MCF 10A (cell line): ENCODE results near the gene DNTT. TPM values are rescaled to one million over a fixed set of nuclear protein-coding genes. Genes with fewer than 3 reads are reported as not detected.

Source experiments
- BruUV-seq: library from RNA; stranded (reverse); fragments of 400-500 nt; replicated peaks from 2 replicates; lab custom pipeline; 2021; lab: Mats Ljungman, UMichigan
- CTCF ChIA-PET: fragments of 300-600 bp; sonication (Branson Sonifier 250); formaldehyde crosslinking; extraction: SDS; loops from one replicate; lab custom pipeline; 2021; ENCODE audit warnings: antibody characterized with exemption, inconsistent platforms; lab: Yijun Ruan, JAX
- POLR2A ChIA-PET: fragments of 300-600, 350-650 bp; sonication (Branson Sonifier 250); formaldehyde crosslinking; extraction: SDS; loops from one replicate; lab custom pipeline; 2020; ENCODE audit warnings: antibody characterized with exemption, inconsistent platforms; lab: Yijun Ruan, JAX
- DNase-seq: peaks from one replicate; pipeline ENCODE4 v3.0.0-alpha.2; 2018; ENCODE audit not compliant: unreplicated experiment
- H3K27ac Mint-ChIP-seq: one replicate; pipeline ENCODE4 v1.8.0; 2022; ENCODE audit warnings: mild to moderate bottlenecking, low read depth, mixed read lengths; ENCODE audit not compliant: unreplicated experiment
- H3K27me3 Mint-ChIP-seq: one replicate; pipeline ENCODE4 v1.8.0; 2022; ENCODE audit warnings: mixed read lengths; ENCODE audit not compliant: insufficient read depth, unreplicated experiment
- H3K36me3 Mint-ChIP-seq: one replicate; pipeline ENCODE4 v1.8.0; 2022; ENCODE audit warnings: mild to moderate bottlenecking, moderate library complexity, mixed read lengths; ENCODE audit not compliant: insufficient read depth, unreplicated experiment
- H3K4me1 Mint-ChIP-seq: one replicate; pipeline ENCODE4 v1.8.0; 2022; ENCODE audit warnings: mixed read lengths; ENCODE audit not compliant: insufficient read depth, unreplicated experiment
- H3K4me3 Mint-ChIP-seq: one replicate; pipeline ENCODE4 v1.8.0; 2022; ENCODE audit warnings: mild to moderate bottlenecking, moderate library complexity, mixed read lengths; ENCODE audit not compliant: unreplicated experiment
- H3K9me3 Mint-ChIP-seq: one replicate; pipeline ENCODE4 v1.8.0; 2022; ENCODE audit warnings: mixed read lengths; ENCODE audit not compliant: unreplicated experiment
- intact Hi-C: fragments of 100-400 bp; cut with micrococcal nuclease; formaldehyde crosslinking; loops from 2 replicates; pipeline ENCODE4 v1.14.1; 2022
- total RNA-seq: library from RNA; stranded (reverse); gene quantifications from 2 replicates; pipeline ENCODE4 v1.2.3, GENCODE V29; 2022
- TF ChIP-seq, protein P1 (sequence below): fragments of 200-600 bp; IDR thresholded peaks from one replicate; pipeline ENCODE4 v1.8.0; 2022; ENCODE audit warnings: antibody characterized with exemption, mild to moderate bottlenecking; ENCODE audit not compliant: unreplicated experiment

Gene DNTT
- total RNA-seq, 1 experiment from 2014 or later, result not detected

DNA sequence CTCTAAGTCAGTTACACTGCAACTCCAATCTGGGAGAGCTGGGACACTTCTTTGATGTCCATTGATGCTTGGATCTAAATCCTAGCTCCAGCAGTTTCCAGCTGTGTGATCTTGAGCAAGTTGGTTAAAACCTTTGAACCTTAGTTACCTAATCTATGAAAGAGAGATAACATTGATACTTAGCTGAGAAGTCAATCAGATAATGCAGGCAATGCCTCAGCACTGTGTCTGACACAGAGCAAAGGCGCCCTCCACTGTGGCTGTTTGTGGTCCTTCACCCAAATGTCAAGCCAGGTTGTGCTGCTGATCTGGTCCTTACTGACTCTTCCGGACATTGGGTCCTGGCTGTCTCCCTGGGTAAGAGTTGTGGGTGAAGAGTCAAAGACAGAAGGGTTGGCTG lies 20.2 kb downstream of the DNTT start:
- BruUV-seq, result no TSS peak
- TF ChIP-seq, protein P1, sequence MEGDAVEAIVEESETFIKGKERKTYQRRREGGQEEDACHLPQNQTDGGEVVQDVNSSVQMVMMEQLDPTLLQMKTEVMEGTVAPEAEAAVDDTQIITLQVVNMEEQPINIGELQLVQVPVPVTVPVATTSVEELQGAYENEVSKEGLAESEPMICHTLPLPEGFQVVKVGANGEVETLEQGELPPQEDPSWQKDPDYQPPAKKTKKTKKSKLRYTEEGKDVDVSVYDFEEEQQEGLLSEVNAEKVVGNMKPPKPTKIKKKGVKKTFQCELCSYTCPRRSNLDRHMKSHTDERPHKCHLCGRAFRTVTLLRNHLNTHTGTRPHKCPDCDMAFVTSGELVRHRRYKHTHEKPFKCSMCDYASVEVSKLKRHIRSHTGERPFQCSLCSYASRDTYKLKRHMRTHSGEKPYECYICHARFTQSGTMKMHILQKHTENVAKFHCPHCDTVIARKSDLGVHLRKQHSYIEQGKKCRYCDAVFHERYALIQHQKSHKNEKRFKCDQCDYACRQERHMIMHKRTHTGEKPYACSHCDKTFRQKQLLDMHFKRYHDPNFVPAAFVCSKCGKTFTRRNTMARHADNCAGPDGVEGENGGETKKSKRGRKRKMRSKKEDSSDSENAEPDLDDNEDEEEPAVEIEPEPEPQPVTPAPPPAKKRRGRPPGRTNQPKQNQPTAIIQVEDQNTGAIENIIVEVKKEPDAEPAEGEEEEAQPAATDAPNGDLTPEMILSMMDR, result no peak
- no peaks in the 10 kb centered on the region for H3K9me3 Mint-ChIP-seq
- ChIA-PET POLR2A (no interaction called here), CTCF (interaction anchor here (1.3 to 4.1 kb wide), 2 partner anchors 11 to 95 kb away, joined by 10 to 32 read pairs; no protein-coding TSS in a partner anchor)
- H3K27me3 Mint-ChIP-seq, result peaks cover 59% of the 10 kb centered on the region
- no peaks in the 10 kb centered on the region for H3K4me1 Mint-ChIP-seq
- H3K36me3 Mint-ChIP-seq, result no peaks in the 10 kb centered on the region
- DNase-seq, result no peak
- no peak overlapping the region for H3K4me3 Mint-ChIP-seq
- H3K27ac Mint-ChIP-seq, result no peak overlapping the region
- intact Hi-C loops, result no loop called here

DNA sequence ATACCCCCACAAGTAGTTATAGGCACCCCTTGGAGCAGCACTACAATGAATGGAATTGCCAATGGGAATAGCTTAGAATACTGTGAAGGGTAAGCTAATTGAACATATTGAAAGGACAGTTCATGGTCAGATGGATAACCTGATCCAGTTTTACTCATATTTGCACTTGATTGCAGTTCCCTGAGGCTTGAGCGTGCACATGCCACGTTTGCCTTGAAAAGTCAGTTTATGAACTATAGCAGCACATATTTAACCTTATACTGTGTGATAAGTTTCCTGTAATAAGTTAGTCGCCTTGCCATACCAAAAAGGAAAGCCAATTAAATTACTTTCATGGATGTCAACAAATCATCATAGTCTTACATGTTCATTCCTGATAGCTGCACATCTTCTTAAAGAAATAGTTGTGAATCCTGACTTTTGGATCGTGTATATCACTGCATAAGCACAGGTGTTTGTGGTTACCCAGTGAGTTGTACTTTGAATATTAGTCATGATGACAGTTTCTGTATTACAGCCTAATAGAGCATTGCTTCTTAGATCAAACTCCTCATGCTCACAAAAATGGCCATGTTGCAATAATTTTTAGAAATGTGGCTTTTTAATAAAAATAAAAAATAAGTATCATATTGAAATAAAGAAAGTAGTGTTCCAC lies 21.6 kb downstream of the DNTT start:
- H3K36me3 Mint-ChIP-seq, result no peaks in the 10 kb centered on the region
- ChIA-PET CTCF (interaction anchor here (0.9 to 1.2 kb wide), 3 partner anchors 9 to 13 kb away, joined by 3 to 7 read pairs (median 3); no protein-coding TSS in a partner anchor), POLR2A (no interaction called here)
- no peak overlapping the region for H3K27ac Mint-ChIP-seq
- peaks cover 63% of the 10 kb centered on the region for H3K27me3 Mint-ChIP-seq
- H3K4me3 Mint-ChIP-seq, result no peak overlapping the region
- TF ChIP-seq, protein P1, result no peak
- H3K9me3 Mint-ChIP-seq, result no peaks in the 10 kb centered on the region
- H3K4me1 Mint-ChIP-seq, result no peaks in the 10 kb centered on the region
- no TSS peak for BruUV-seq
- intact Hi-C loops, result no loop called here
- no peak for DNase-seq

DNA sequence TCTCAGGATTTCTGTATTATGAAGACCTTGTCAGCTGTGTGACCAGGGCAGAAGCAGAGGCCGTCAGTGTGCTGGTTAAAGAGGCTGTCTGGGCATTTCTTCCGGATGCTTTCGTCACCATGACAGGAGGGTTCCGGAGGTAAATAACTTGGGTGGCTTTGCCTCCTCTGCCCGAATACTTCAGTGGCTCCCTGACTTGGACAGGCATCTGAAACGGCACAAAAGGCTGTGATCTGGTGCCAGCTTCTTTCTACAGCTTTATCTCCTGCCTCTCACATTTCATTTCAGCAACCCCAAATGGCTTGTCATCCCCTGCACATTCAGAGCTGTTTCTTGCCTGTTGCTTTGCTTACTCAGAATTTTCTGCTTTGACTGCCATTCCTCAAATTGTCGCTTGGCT lies 23.2 kb downstream of the DNTT start:
- POLR2A ChIA-PET, result interaction anchor here (0.6 kb wide), 1 partner anchor 57 kb away, joined by 3 read pairs; no protein-coding TSS in a partner anchor
- H3K27me3 Mint-ChIP-seq, result peaks cover 78% of the 10 kb centered on the region

DNA sequence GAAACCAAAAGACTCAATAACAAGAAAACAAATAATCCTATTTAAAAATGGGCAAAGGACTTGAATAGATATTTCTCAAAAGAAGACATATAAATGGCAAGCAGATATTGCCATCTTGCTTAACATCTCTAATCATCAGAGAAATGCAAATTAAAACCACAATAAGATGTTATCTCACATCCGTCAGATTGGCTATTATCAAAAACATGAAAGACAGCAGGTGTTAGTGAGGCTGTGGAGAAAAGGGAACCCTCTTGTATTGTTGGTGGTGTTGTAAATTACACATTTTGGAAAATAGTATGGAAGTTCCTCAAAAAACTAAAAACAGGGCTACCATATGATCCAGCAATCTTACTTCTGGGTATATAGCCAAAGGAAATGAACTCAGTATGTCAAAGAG lies 28.9 kb downstream of the DNTT start:
- peaks cover 69% of the 10 kb centered on the region for H3K27me3 Mint-ChIP-seq
- no TSS peak for BruUV-seq

More for the DNA sequence above, 23.2 kb downstream of the DNTT start:
- Mint-ChIP-seq H3K36me3 (no peaks in the 10 kb centered on the region), H3K4me3 (no peak overlapping the region), H3K27ac (no peak overlapping the region), H3K9me3 (no peaks in the 10 kb centered on the region), H3K4me1 (no peaks in the 10 kb centered on the region)
- no TSS peak for BruUV-seq
- TF ChIP-seq, protein P1, result no peak
- intact Hi-C loops, result no loop called here
- CTCF ChIA-PET, result interaction anchor here (0.9 kb wide), 1 partner anchor 98 kb away, joined by 3 read pairs; no protein-coding TSS in a partner anchor
- DNase-seq, result no peak

More for the DNA sequence above, 28.9 kb downstream of the DNTT start:
- ChIA-PET POLR2A (no interaction called here), CTCF (interaction anchor here (0.5 to 4.0 kb wide), 5 partner anchors 11 to 425 kb away, joined by 3 to 33 read pairs (median 7); partner anchors contain the start of gene CC2D2B)
- TF ChIP-seq, protein P1, result no peak
- H3K36me3 Mint-ChIP-seq, result no peaks in the 10 kb centered on the region
- DNase-seq, result no peak
- no peak overlapping the region for H3K4me3 Mint-ChIP-seq
- no peaks in the 10 kb centered on the region for H3K4me1 Mint-ChIP-seq
- H3K9me3 Mint-ChIP-seq, result no peaks in the 10 kb centered on the region
- H3K27ac Mint-ChIP-seq, result no peak overlapping the region
- intact Hi-C loops, result no loop called here
